ENCODE measurements around the gene MYO7B. TPM values are rescaled to one million over a fixed set of nuclear protein-coding genes. Genes with fewer than 3 reads are reported as not detected.
A peak's percentile ranks its signal among the peaks of the same experiment; 100 is the strongest.

Gene MYO7B
- total and polyA plus RNA-seq, 9 of the 15 experiments (the other 6 are each of a cell fraction or from before 2014, with no cell fraction given) = 0.08 TPM; not detected in 8

DNA sequence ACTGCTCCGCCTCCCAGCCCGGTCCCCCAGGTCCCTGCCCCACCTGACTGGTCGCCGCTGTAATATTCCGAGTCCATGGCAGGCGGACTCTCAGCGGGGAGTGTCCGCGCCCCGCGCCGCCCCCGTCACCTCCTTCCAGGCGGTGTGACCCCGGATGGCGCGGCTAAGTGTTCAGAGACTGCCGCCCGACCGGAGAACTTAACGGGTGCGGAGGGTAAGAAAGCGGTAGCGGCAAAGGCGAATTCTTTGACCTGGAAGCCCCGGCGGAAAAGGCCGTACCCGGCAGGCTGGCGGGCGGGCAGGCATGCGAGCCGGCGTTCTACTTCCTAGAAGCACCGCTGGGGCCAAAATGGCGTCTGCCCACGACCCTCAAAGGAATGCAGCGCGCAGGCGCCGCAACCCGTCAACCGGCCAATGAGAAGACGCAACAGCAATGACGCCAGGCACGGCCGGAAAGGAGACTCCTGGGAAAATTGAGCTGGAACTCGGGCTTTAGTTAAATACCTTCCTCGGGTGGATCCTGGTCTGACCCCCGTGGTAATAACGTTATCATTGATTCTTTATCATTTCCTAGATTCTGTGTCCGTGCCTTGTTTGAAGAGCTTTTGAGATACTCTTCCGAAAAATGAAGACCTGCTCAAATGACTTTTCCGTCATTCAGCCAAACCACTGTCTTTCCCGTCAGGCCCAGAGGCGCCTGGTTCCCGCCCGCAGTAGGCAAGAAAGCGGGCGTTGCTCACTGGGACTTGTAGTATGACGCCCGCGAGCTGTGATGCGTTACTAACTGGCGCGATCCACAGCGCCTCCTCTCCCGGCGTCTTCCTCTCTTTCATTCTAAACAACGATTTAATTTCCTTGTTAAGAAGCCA lies 9.1 kb upstream of the MYO7B start, which contains the start of gene IWS1 (continued):
- TF ChIP-seq, protein P1, sequence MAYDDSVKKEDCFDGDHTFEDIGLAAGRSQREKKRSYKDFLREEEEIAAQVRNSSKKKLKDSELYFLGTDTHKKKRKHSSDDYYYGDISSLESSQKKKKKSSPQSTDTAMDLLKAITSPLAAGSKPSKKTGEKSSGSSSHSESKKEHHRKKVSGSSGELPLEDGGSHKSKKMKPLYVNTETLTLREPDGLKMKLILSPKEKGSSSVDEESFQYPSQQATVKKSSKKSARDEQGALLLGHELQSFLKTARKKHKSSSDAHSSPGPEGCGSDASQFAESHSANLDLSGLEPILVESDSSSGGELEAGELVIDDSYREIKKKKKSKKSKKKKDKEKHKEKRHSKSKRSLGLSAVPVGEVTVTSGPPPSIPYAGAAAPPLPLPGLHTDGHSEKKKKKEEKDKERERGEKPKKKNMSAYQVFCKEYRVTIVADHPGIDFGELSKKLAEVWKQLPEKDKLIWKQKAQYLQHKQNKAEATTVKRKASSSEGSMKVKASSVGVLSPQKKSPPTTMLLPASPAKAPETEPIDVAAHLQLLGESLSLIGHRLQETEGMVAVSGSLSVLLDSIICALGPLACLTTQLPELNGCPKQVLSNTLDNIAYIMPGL (CRISPR knock-in tag; IDR thresholded peaks at IDR 0.05) = no peak
- TF ChIP-seq, protein P2, sequence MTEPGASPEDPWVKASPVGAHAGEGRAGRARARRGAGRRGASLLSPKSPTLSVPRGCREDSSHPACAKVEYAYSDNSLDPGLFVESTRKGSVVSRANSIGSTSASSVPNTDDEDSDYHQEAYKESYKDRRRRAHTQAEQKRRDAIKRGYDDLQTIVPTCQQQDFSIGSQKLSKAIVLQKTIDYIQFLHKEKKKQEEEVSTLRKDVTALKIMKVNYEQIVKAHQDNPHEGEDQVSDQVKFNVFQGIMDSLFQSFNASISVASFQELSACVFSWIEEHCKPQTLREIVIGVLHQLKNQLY (CRISPR knock-in tag; conservative IDR thresholded peaks at IDR 0.05) = no peak
- TF ChIP-seq DMBX1 (CRISPR knock-in tag; IDR thresholded peaks at IDR 0.05; ENCODE audit: borderline replicate concordance) = no peak; the same call in 1 of the 2 replicates
- TF ChIP-seq MCM7 (IDR thresholded peaks at IDR 0.05) = no peak
- peak; percentile 48 for TF ChIP-seq SP1 (CRISPR knock-in tag; IDR thresholded peaks at IDR 0.05)
- TF ChIP-seq HDAC6 (IDR thresholded peaks at IDR 0.05; ENCODE audit: low read depth, low read length) = no peak
- peak; percentile 77 for TF ChIP-seq DIDO1 (tag; IDR thresholded peaks at IDR 0.05; ENCODE audit: low read depth)
- no peak for TF ChIP-seq ZNF146 (CRISPR knock-in tag; IDR thresholded peaks at IDR 0.05; ENCODE audit: unreplicated experiment)
- peak; percentile 78 for TF ChIP-seq RB1 (IDR thresholded peaks at IDR 0.05; ENCODE audit: low read depth)
- TF ChIP-seq, protein P3, sequence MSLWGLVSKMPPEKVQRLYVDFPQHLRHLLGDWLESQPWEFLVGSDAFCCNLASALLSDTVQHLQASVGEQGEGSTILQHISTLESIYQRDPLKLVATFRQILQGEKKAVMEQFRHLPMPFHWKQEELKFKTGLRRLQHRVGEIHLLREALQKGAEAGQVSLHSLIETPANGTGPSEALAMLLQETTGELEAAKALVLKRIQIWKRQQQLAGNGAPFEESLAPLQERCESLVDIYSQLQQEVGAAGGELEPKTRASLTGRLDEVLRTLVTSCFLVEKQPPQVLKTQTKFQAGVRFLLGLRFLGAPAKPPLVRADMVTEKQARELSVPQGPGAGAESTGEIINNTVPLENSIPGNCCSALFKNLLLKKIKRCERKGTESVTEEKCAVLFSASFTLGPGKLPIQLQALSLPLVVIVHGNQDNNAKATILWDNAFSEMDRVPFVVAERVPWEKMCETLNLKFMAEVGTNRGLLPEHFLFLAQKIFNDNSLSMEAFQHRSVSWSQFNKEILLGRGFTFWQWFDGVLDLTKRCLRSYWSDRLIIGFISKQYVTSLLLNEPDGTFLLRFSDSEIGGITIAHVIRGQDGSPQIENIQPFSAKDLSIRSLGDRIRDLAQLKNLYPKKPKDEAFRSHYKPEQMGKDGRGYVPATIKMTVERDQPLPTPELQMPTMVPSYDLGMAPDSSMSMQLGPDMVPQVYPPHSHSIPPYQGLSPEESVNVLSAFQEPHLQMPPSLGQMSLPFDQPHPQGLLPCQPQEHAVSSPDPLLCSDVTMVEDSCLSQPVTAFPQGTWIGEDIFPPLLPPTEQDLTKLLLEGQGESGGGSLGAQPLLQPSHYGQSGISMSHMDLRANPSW (CRISPR knock-in tag; IDR thresholded peaks at IDR 0.05) = no peak; the same call in 1 of the 2 replicates
- peak; percentile 70 for TF ChIP-seq EGR1 (conservative IDR thresholded peaks at IDR 0.05)
- no peak for TF ChIP-seq MTA2 (IDR thresholded peaks at IDR 0.05; ENCODE audit: low read depth)
- TF ChIP-seq ZNF707 (CRISPR knock-in tag; conservative IDR thresholded peaks at IDR 0.05) = no peak
- TF ChIP-seq TCF3 (CRISPR knock-in tag; IDR thresholded peaks at IDR 0.05) = no peak
- TF ChIP-seq ZNF584 (CRISPR knock-in tag; IDR thresholded peaks at IDR 0.05; ENCODE audit: low read depth) = 0 out of 2 replicates have a peak, but pooled peaks have one; percentile 31
- peak in 1 of 2 experiments; percentile 62; a peak in 2 of 4 replicates for TF ChIP-seq ARNT (IDR thresholded peaks at IDR 0.05)
- no peak for TF ChIP-seq SREBF1 (IDR thresholded peaks at IDR 0.05; ENCODE audit: borderline replicate concordance, low read depth, low read length)
- TF ChIP-seq ZNF140 (CRISPR knock-in tag; IDR thresholded peaks at IDR 0.05) = no peak
- TF ChIP-seq ZNF23 (CRISPR knock-in tag; IDR thresholded peaks at IDR 0.05) = no peak
- TF ChIP-seq YY1 (IDR thresholded peaks at IDR 0.05; ENCODE audit: borderline replicate concordance in 1 of 3, control insufficient read depth in 1 of 3, extremely low read depth in 1 of 3, insufficient read depth in 3 of 3, insufficient read length in 1 of 3, insufficient replicate concordance in 2 of 3, low read depth in 1 of 3, low read length in 2 of 3) = peak; percentile 86 to 98 (median 96)
- peak; percentile 27 for TF ChIP-seq FOSL1 (tag; conservative IDR thresholded peaks at IDR 0.05)

Measured in K562 (cell line).